NCI-H1694 (cell line): ENCODE data around the gene GDAP2.

ENCODE experiments used
- DNase-seq: peaks from one replicate; lab custom pipeline; 2025; lab: John Stamatoyannopoulos, UW

GDAP2 gene

DNA sequence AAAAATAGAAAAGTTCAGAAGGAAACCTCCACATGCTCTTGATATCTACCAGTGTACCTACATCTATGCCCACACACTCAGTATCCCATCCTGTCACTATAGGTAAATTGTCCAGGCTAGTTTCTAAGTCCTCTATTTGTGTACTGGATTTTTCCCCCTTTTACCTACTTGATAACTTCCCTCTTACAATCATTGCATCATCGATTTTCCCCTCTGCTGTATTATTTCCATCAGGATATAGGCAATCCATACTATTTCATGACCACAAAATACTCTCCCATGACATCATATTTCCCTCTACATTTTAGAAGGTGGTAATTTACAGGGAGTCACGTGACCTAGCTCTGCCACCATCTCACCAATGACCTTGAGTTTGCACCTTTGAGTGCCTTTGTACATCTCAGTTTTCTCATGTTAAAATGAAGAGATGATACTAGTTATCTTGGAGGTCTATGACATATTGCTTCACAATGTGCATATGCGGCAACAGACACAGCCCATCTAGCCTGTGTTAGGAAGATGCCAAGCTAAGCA lies 88.2 kb downstream of the GDAP2 start:
- DNase-seq = no peak

DNA sequence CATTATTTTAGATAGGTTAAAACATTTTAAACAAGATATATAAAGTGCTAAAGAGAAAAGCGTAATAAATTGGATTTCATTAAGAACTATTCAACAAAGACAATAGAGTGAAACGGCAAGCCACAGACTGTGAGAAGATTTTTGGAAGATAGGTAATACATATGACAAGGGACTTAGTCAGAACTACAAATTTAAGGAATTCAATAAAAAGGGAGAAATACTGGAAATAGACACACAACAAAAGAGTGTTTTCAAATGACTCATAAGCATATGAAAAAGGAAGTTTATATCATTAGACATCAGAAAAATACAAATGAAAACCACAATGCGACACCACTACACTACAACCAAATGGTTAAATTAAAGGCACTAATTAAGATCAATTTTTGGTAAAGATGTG lies 90.5 kb downstream of the GDAP2 start:
- DNase-seq = no peak

- no peak for DNase-seq
Observed at GRCh38 chr1:117836069-117836468, 93.4 kb downstream of the GDAP2 start.

DNA sequence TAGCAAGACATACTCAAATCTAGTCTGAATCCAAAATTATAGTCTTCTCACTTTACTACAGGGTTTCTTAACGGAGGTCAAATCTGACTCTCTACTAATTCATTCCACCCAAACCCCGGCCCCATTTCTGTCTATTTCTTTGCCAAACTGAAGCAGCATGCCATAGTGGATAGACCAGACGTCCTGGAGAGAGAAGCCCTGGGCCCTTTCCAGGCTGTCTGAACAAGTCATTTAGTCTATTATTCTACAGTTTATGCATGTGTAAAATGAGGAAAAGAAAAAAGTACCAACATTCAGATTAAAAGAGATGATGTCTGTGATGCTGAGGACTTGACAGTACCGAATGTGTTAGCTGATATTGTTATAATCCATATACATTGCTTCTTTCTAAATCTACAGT lies 95.0 kb downstream of the GDAP2 start:
- DNase-seq = no peak

GRCh38 chr1:117832453-117832852 lies 97.0 kb downstream of the GDAP2 start:
- DNase-seq = no peak

DNA sequence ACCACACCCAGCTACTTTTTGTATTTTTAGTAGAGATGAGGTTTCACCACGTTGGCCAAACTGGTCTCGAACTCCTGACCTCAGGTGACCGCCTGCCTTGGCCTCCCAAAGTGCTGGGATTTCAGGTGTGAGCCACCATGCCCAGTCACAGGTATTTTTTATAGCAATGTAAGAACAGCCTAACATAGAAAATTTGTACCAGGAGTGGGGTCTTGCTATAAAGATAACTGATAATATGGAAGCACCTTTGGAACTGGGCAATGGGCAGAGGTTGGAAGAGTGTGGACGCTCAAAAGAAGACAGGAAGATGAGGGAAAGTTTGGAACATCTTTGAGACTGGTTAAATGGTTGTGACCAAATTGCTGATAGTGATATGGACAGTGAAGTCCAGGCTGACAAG lies 99.2 kb downstream of the GDAP2 start:
- no peak for DNase-seq

GRCh38 chr1:117828201-117828600 lies 101.2 kb downstream of the GDAP2 start:
- no peak for DNase-seq

DNA sequence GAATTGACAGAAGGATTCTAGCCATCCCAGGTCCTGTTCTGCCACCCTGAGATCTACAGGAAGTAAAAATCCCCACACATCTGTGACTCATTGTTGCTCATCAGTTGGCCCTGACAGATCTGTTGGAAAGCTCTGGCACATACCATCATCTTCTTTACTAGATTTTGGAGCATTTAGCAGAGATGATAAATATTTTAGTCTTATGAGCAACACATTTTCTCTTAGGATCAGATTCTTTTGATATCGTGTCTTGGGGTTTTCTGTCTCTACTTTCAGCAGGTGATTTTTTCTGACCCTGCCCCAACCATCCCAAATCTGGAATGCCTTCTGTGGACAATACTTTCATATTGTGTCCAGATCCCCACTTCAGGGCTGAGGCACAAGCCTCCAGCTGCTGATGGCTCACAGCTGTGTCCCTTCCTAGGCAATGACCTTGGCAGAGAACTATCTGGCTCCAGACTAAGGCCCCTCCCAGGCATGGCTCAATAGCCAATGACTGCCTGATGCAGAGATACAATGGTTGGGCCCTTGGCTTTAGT lies 102.8 kb downstream of the GDAP2 start:
- DNase-seq = no peak

GRCh38 chr1:117826119-117826518 lies 103.3 kb downstream of the GDAP2 start:
- no peak for DNase-seq

DNA sequence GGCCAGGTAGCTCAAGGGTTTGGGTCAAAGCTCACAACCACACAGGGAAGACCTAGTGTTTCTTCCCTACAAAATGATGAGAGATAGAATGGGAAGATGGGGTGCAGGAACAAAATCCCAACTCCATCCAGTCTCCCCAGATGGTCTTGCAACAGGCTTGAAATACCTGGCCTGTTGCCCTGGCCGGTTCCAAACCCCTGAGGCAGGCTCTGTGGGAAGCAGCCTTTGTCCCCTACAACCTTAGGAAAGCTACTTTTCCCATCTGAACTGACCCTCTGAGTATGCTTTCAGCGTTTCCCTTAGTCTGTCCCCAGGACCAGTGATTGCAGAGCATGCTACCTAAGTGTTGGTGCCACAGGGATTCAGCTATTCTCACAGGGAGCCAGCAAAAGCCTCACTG lies 104.0 kb downstream of the GDAP2 start:
- DNase-seq = no peak

GRCh38 chr1:117824616-117825015 lies 104.8 kb downstream of the GDAP2 start:
- DNase-seq = no peak

DNA sequence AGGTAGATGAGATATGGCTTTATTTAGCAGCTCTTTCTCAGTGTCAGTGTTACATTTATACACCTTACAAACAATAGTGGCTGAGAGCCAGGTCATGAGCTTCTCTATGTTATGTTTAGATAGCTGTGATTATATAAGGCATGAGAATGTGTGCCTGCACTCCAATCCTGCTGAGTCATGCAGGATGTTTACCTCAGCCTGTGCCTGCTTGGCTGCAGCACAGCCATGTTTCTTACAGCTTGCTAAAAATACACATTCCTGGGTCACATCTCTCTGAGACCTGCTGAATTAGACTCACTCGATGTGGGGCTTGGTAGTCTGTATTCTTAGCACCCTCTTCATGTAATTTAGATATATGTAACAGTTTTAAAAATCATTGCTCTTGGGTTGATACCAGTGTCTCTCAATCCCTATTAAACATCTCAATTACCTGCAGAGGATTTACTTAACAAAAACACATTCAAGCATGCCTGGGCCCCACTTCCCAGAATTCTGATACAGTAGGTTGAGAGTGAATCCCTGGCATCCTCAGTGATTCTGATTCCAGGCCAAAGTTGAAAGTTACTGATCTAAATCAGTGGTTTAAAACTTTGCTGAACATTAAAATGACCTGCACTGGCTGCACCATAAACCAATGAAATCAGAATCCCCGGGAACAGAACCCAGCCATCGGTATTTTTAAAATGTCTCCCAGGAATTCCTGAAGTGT lies 107.5 kb downstream of the GDAP2 start:
- DNase-seq = no peak

- no peak for DNase-seq
Observed at GRCh38 chr1:117821382-117821755, 108.1 kb downstream of the GDAP2 start.

- DNase-seq = no peak
Observed at GRCh38 chr1:117820694-117821381, 108.6 kb downstream of the GDAP2 start.

DNA sequence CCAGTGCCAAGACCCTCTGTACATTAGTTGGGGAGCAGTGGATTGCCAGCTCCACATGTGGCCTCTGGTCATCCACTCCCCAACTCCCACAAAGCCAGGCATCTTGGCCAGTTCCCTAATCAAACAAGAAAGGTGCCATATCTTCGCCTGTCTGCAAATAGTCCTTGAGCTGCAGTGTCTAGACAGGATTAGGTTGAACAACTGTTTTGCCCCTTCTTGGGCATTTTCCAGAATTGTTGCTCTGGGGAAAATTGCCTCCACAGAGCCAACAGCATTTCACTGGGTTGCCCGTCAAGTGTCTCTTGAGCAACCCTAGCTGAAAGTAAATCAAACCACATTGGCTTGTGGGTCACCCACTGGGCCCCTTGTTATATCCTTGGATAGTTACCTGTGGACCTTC lies 109.3 kb downstream of the GDAP2 start:
- DNase-seq = no peak

GRCh38 chr1:117819301-117819700 lies 110.1 kb downstream of the GDAP2 start:
- no peak for DNase-seq

DNA sequence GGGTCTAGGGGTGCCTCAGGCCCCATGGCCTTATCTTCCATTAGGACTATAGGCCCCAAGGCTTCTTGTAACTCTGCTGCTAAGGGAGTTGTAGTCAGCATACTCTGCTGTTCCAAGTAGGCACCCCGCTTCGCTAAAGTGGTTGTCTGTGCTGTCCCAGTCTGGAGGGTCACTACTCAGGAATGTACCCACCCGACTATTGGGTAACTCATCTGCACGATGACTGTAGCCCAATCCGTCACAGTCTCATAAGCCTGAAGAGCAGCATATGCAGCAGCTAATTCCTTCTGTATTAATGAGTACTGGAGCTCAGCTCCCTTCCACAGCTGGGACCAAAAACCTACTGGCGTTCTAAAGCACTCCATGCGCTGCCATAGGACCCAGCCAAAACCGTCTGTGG lies 111.0 kb downstream of the GDAP2 start:
- no peak for DNase-seq

DNA sequence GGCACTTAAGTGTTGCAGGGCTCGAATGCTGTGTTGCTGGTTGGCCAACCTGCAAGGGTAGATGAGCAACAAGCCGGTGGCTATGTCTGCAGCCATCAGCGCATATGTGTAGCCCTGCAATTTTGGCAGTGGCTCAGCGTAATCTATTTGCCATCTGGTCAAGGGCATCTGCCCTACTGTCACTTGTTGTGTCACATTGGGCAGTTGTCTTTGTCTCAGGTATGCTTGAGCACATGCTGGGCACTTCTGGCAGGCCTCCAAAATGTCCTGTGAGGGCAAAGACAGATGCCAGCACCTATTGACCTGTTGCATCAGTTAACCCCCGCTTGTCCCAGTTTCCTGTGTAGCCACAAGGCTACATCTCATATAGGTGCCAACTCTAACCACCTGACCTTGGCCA lies 111.8 kb downstream of the GDAP2 start:
- DNase-seq = peak; percentile 16

GRCh38 chr1:117815926-117816325 lies 113.5 kb downstream of the GDAP2 start:
- no peak for DNase-seq

DNA sequence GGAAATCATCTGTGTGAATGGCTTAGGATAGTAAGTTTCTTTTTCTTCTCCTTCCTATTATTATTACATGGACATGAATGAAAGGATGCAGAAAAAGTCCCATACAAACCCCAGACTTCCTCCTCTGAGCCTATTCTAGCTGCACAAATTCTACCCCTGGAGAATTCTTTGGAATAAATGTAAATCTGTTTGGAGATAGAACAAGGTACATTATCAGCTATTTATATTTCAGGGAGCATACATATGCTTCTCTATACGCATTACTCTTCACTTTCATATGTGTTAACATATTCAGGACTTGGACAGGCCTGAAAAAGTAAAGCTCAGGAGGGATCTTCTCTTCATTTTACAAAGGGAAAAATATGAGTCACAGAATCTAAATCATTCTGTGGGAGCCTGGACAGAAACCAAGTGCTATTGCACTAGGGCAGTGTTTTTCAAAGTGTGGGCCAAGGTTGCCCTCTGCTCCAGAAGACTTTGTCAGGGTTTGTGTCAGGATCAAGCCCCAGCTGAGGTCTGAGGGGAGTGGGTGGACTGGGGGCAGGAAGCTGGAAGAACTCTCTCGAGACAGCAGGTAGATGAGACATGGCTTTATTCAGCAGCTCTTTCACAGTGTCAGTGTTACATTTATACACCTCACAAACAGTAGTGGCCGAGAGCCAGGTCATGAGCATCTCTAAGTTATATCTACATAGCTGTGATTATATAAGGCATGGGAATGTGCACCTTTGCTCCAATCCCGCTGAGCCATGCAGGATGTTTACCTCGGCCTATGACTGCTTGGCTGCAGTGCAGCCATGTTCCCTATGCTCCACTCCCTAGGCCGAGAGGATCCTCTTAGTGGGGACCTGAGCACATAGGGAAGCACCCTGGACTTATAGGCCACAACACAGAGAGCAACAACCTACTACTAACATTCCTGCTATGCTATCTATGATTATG lies 114.3 kb downstream of the GDAP2 start:
- no peak for DNase-seq
